Measurements from ENCODE around the gene ARRB2.

The ARRB2 gene

DNA sequence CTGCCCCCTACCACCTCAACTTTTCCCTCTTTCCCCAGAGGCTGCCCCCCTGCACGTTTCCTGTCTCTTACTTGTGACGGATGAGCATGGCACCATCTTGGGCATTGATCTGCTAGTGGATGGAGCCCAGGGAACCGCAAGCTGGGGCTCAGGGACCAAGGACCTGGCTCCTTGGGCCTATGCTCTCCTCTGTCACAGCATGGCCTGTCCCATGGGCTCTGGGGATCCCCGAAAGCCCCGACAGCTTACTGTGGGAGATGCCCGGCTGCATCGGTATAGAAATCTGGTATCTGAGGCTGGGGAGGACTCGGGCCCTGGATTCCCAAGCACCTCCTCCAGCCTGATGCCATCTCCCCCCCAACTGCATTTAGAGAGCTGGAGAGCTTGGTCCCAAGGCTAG is 31.1 kb downstream of the ARRB2 start:
- Histone ChIP-seq H3K9me3 (ENCODE audit: control insufficient read depth, insufficient read depth, low read length) (no peaks in the 10 kb centered on the region), H3K9ac (ENCODE audit: low read depth, low read length) (no peak overlapping the region), H3K4me3 (ENCODE audit: low read depth, low read length) (no peak overlapping the region), H3K4me1 (ENCODE audit: control insufficient read depth, insufficient read depth, low read length) (peaks cover 9% of the 10 kb centered on the region), H3K27ac (ENCODE audit: low read depth, low read length) (no peak overlapping the region), H3K36me3 (ENCODE audit: control insufficient read depth, insufficient read depth, low read length) (no peaks in the 10 kb centered on the region), H3K27me3 (ENCODE audit: control insufficient read depth, insufficient read depth, low read length) (peaks cover 80% of the 10 kb centered on the region)

DNA sequence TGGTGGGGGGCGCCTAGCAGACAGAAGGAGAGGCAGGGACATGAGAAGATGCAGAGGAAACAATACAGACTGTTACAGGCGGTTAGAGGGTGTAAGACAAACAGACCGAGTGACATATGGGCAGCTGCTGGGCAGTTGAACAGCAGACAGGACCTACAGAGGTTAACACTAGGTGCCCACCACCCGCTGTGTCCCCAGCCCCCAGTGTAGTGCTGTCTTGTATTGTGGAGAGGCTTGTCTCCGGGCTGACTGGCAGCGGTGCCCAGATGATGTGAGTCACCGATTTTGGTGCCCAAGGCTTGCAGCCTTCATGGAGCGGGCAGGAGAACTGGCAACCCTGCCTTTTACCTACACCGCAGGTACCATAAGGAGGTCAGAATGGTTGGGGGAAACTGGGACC is 31.7 kb downstream of the ARRB2 start:
- H3K4me1 ChIP-seq (ENCODE audit: control insufficient read depth, insufficient read depth, low read length) = peaks cover 9% of the 10 kb centered on the region
- no peak overlapping the region for H3K4me3 ChIP-seq (ENCODE audit: low read depth, low read length)
- peaks cover 74% of the 10 kb centered on the region for H3K27me3 ChIP-seq (ENCODE audit: control insufficient read depth, insufficient read depth, low read length)
- H3K27ac ChIP-seq (ENCODE audit: low read depth, low read length) = no peak overlapping the region
- H3K36me3 ChIP-seq (ENCODE audit: control insufficient read depth, insufficient read depth, low read length) = no peaks in the 10 kb centered on the region
- H3K9ac ChIP-seq (ENCODE audit: low read depth, low read length) = no peak overlapping the region
- no peaks in the 10 kb centered on the region for H3K9me3 ChIP-seq (ENCODE audit: control insufficient read depth, insufficient read depth, low read length)

DNA sequence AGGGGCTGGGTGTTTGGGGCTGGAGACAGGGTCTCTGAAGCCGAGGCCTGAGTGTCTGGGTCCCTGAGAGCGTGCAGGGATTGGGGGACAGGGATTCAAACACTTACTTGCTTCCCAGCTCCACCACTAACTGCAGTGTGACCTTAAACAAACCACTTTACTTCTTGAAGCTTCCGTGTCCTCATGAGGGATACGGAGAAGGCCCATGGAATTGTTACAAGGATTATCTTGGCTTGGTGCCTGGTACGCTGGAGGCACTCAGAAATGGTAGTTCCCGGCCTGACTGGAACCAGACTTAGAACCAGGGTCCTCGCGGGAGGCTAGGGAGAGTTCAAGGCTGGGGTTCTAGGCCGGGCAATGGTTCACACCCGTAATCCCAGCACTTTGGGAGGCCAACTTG is 32.2 kb downstream of the ARRB2 start:
- Histone ChIP-seq H3K27me3 (ENCODE audit: control insufficient read depth, insufficient read depth, low read length) (peaks cover 70% of the 10 kb centered on the region), H3K9me3 (ENCODE audit: control insufficient read depth, insufficient read depth, low read length) (no peaks in the 10 kb centered on the region)

DNA sequence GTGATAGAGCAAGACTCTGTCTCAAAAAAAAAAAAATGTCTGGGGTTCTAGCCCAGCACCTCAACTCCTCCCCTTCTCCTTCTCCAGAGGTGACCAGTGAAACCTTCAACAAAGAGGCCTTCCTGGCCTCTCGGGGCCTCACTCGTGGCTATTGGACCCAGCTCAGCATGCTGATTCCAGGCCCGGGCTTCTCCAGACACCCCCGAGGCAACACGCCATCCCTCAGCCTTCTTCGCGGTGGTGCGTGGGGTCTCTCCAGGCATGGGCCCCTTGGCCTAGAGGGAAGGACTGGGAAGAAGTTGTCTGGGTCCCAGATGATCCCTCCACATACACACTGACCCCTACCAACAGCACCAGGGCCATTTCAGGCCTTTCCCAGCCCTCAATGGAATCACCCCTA is 32.8 kb downstream of the ARRB2 start:
- H3K27me3 ChIP-seq (ENCODE audit: control insufficient read depth, insufficient read depth, low read length) = peaks cover 64% of the 10 kb centered on the region
- H3K9me3 ChIP-seq (ENCODE audit: control insufficient read depth, insufficient read depth, low read length) = no peaks in the 10 kb centered on the region
- H3K9ac ChIP-seq (ENCODE audit: low read depth, low read length) = no peak overlapping the region
- peaks cover 8% of the 10 kb centered on the region for H3K4me1 ChIP-seq (ENCODE audit: control insufficient read depth, insufficient read depth, low read length)
- no peak overlapping the region for H3K27ac ChIP-seq (ENCODE audit: low read depth, low read length)
- H3K4me3 ChIP-seq (ENCODE audit: low read depth, low read length) = no peak overlapping the region
- H3K36me3 ChIP-seq (ENCODE audit: control insufficient read depth, insufficient read depth, low read length) = no peaks in the 10 kb centered on the region

More for the DNA sequence above, 32.2 kb downstream of the ARRB2 start:
- Histone ChIP-seq H3K27ac (ENCODE audit: low read depth, low read length) (no peak overlapping the region), H3K9ac (ENCODE audit: low read depth, low read length) (no peak overlapping the region), H3K4me1 (ENCODE audit: control insufficient read depth, insufficient read depth, low read length) (peaks cover 9% of the 10 kb centered on the region), H3K4me3 (ENCODE audit: low read depth, low read length) (no peak overlapping the region), H3K36me3 (ENCODE audit: control insufficient read depth, insufficient read depth, low read length) (no peaks in the 10 kb centered on the region)

DNA sequence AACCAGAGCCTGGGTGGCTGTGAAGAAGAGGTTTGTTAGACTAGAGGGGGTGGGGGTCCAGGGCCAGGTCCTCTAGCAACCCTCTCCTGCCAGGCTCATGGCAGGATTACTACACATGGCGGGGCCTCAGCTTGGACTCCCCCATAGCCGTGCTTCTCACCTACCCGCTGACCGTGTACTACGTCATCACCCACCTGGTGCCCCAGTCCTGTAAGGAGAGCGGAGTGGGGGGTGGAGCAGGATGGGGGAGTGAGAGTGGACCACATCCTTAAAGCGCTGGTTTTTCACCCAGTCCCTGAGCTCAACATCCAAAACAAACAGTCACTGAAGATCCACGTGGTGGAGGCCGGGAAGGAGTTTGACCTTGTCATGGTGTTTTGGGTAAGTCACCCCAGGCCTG is 33.5 kb downstream of the ARRB2 start:
- no peak overlapping the region for H3K27ac ChIP-seq (ENCODE audit: low read depth, low read length)
- no peaks in the 10 kb centered on the region for H3K9me3 ChIP-seq (ENCODE audit: control insufficient read depth, insufficient read depth, low read length)
- H3K9ac ChIP-seq (ENCODE audit: low read depth, low read length) = no peak overlapping the region
- H3K4me1 ChIP-seq (ENCODE audit: control insufficient read depth, insufficient read depth, low read length) = peaks cover 4% of the 10 kb centered on the region; the same call in 1 of the 2 replicates
- H3K36me3 ChIP-seq (ENCODE audit: control insufficient read depth, insufficient read depth, low read length) = no peaks in the 10 kb centered on the region
- no peak overlapping the region for H3K4me3 ChIP-seq (ENCODE audit: low read depth, low read length)
- H3K27me3 ChIP-seq (ENCODE audit: control insufficient read depth, insufficient read depth, low read length) = peaks cover 57% of the 10 kb centered on the region

DNA sequence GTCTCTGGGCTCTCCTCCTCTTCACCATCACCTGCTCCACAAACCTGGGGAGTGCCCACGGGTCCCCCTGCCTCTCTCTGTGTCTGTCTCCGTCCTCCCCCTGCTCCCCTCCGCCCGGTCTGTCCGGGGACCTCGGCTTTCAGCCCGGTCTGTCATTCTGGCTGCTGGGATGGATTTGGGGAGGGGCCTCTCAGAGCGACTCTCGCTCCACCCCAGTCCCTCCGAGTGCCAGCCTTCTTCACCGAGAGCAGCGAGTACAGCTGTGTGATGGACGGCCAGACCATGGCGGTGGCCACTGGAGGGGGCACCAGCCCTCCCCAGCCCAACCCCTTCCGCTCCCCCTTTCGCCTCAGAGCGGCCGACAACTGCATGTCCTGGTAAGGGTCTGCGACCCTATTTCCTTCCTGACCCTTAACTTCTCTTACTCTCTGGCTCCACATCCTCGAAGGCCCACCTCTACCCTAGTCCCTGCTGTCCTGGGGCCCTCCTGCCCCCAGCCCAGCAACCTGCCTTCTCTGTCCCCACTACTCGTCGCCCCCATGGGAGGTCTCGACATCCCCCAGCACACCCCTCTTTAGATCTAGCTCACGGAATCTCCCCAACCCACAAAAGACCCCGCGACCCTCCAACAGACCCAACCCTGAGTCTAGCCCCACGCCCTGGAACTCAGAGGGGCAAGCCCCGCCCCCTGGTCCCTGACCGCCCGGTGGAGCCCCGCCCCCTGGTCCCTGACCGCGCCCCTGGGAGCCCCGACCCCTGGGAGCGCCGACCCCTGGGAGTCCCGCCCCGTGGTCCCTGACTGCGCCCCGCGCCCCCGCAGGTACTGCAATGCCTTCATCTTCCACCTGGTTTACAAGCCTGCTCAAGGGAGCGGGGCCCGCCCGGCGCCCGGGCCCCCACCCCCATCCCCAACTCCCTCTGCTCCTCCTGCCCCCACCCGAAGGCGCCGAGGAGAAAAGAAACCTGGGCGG is 34.9 kb downstream of the ARRB2 start:
- Histone ChIP-seq H3K27ac (ENCODE audit: low read depth, low read length) (no peak overlapping the region), H3K4me1 (ENCODE audit: control insufficient read depth, insufficient read depth, low read length) (peaks cover 4% of the 10 kb centered on the region; the same call in 1 of the 2 replicates), H3K9me3 (ENCODE audit: control insufficient read depth, insufficient read depth, low read length) (no peaks in the 10 kb centered on the region), H3K36me3 (ENCODE audit: control insufficient read depth, insufficient read depth, low read length) (no peaks in the 10 kb centered on the region), H3K9ac (ENCODE audit: low read depth, low read length) (no peak overlapping the region), H3K4me3 (ENCODE audit: low read depth, low read length) (peak overlapping the region; percentile 64), H3K27me3 (ENCODE audit: control insufficient read depth, insufficient read depth, low read length) (peaks cover 43% of the 10 kb centered on the region)

DNA sequence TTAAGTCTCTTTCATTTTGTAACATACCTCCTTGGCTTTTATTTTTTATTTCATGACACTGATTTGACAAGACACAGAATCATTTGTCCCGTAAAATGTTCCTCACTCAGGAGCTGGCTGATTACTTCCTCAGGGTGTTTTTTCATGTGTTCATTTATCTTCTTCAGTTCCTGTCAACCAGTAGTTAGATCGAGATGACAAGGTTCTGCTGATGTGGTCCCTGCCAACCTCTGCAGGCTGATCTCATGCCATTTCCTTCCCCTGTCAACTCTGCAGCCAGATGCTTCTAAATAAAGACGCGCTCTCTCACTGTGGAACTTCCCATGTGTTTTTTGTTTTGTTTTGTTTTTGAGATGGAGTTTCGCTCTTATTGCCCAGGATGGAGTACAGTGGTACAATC is 37.4 kb downstream of the ARRB2 start:
- H3K9ac ChIP-seq (ENCODE audit: low read depth, low read length) = no peak overlapping the region
- H3K9me3 ChIP-seq (ENCODE audit: control insufficient read depth, insufficient read depth, low read length) = no peaks in the 10 kb centered on the region
- no peaks in the 10 kb centered on the region for H3K36me3 ChIP-seq (ENCODE audit: control insufficient read depth, insufficient read depth, low read length)
- H3K4me3 ChIP-seq (ENCODE audit: low read depth, low read length) = no peak overlapping the region
- H3K4me1 ChIP-seq (ENCODE audit: control insufficient read depth, insufficient read depth, low read length) = peaks cover 4% of the 10 kb centered on the region; the same call in 1 of the 2 replicates
- peaks cover 17% of the 10 kb centered on the region for H3K27me3 ChIP-seq (ENCODE audit: control insufficient read depth, insufficient read depth, low read length)
- H3K27ac ChIP-seq (ENCODE audit: low read depth, low read length) = no peak overlapping the region

DNA sequence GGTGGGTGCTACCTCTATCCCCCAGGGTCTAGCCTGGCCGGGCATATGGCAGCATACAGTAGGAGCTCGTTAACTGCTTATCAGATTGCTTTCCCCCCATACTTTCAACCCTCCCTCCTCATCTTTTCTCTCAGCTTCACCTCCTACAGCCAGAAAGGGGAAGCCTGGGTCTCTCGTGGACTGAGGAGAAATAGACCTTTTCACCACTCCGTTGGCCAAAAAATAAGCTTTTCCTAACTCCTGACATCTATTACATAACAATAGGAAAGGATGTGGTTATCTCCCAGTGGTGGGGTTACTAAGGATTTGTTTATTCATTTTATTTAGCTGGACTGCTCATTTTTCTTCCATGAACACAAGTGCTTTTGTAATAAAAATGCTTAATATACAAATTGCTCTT is 38.3 kb downstream of the ARRB2 start:
- no peak overlapping the region for H3K9ac ChIP-seq (ENCODE audit: low read depth, low read length)
- H3K9me3 ChIP-seq (ENCODE audit: control insufficient read depth, insufficient read depth, low read length) = no peaks in the 10 kb centered on the region
- H3K4me1 ChIP-seq (ENCODE audit: control insufficient read depth, insufficient read depth, low read length) = peaks cover 4% of the 10 kb centered on the region; the same call in 1 of the 2 replicates
- H3K4me3 ChIP-seq (ENCODE audit: low read depth, low read length) = no peak overlapping the region
- no peak overlapping the region for H3K27ac ChIP-seq (ENCODE audit: low read depth, low read length)
- H3K27me3 ChIP-seq (ENCODE audit: control insufficient read depth, insufficient read depth, low read length) = peaks cover 16% of the 10 kb centered on the region
- H3K36me3 ChIP-seq (ENCODE audit: control insufficient read depth, insufficient read depth, low read length) = no peaks in the 10 kb centered on the region

DNA sequence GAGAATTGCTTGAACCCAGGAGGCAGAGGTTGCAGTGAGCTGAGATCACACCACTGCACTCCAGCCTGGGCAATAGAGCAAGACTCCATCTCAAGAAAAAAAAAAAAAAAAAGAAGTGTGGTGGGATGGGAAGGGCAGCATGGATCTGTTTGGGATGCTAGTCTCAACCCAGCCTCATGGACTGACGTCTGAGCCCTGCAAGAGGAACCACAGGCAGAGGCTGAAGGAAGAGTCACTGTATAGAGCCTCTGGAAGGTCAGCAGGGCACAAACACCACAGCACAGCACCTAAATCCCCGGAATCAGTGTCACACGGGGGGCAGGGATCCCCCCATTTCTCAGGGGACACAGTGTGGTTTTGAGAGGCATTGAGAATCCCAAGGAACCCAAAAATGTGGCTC is 40.2 kb downstream of the ARRB2 start:
- H3K27me3 ChIP-seq (ENCODE audit: control insufficient read depth, insufficient read depth, low read length) = no peaks in the 10 kb centered on the region; the same call in 1 of the 2 replicates
- H3K27ac ChIP-seq (ENCODE audit: low read depth, low read length) = no peak overlapping the region
- H3K36me3 ChIP-seq (ENCODE audit: control insufficient read depth, insufficient read depth, low read length) = no peaks in the 10 kb centered on the region
- H3K9me3 ChIP-seq (ENCODE audit: control insufficient read depth, insufficient read depth, low read length) = no peaks in the 10 kb centered on the region
- H3K9ac ChIP-seq (ENCODE audit: low read depth, low read length) = no peak overlapping the region
- no peak overlapping the region for H3K4me3 ChIP-seq (ENCODE audit: low read depth, low read length)
- H3K4me1 ChIP-seq (ENCODE audit: control insufficient read depth, insufficient read depth, low read length) = peaks cover 4% of the 10 kb centered on the region; the same call in 1 of the 2 replicates

DNA sequence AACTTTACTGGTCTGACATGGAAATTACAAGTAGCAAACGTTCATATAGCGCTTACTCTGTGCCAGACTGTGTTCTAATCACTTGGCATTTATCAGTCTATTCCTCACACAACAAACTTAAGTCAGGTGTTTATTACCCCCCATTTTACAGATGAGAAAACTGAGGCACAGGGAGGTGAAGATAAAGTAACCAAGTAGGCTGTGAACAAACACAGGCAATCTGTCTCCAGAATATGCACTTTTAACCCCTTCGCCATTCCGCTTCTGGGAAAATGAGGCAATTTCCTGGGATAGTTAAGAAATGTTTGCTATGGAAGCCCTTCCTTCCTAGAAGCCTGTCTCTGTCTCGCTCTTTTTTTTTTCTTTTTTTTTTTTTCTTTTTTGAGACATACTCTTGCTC is 41.5 kb downstream of the ARRB2 start:
- Histone ChIP-seq H3K9me3 (ENCODE audit: control insufficient read depth, insufficient read depth, low read length) (no peaks in the 10 kb centered on the region), H3K4me3 (ENCODE audit: low read depth, low read length) (no peak overlapping the region), H3K27me3 (ENCODE audit: control insufficient read depth, insufficient read depth, low read length) (no peaks in the 10 kb centered on the region), H3K9ac (ENCODE audit: low read depth, low read length) (no peak overlapping the region), H3K36me3 (ENCODE audit: control insufficient read depth, insufficient read depth, low read length) (no peaks in the 10 kb centered on the region), H3K27ac (ENCODE audit: low read depth, low read length) (no peak overlapping the region), H3K4me1 (ENCODE audit: control insufficient read depth, insufficient read depth, low read length) (no peaks in the 10 kb centered on the region)

DNA sequence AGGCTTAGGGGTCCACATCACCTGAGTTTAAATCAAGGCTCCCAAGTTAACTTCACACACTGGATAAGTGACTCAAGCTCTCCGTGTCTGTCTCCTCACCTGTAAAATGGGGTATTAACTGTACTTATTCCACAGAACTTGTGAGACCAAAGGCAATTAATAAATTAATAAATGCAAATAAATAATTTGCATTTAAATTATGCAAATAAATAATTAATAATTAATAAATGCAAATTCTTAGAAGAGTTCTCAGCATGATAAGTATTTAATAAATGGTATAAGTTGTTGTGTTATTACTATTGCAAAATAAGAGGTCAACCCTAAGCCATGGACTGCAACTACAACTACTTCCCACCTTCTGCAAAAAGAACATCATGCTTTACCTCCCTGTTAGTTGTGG is 43.0 kb downstream of the ARRB2 start:
- no peak overlapping the region for H3K27ac ChIP-seq (ENCODE audit: low read depth, low read length)
- H3K9me3 ChIP-seq (ENCODE audit: control insufficient read depth, insufficient read depth, low read length) = no peaks in the 10 kb centered on the region
- H3K4me1 ChIP-seq (ENCODE audit: control insufficient read depth, insufficient read depth, low read length) = no peaks in the 10 kb centered on the region

More for the DNA sequence above, 43.0 kb downstream of the ARRB2 start:
- Histone ChIP-seq H3K9ac (ENCODE audit: low read depth, low read length) (no peak overlapping the region), H3K36me3 (ENCODE audit: control insufficient read depth, insufficient read depth, low read length) (no peaks in the 10 kb centered on the region), H3K27me3 (ENCODE audit: control insufficient read depth, insufficient read depth, low read length) (no peaks in the 10 kb centered on the region), H3K4me3 (ENCODE audit: low read depth, low read length) (no peak overlapping the region)

All from HUES48 (cell line).